Stomach (tissue), 9 donors: ENCODE results near the gene KRT33B. TPM values are rescaled to one million over a fixed set of nuclear protein-coding genes. Genes with fewer than 3 reads are reported as not detected.

ENCODE experiments used
- DNase-seq, 2 donors: peaks; one replicate each; pipeline versions ENCODE4 v3.0.0 to v3.0.0-alpha.2; 2013 to 2019
- H3K27ac ChIP-seq, 5 donors: fragments of 200-600 bp in 4 of 5; sonication (generic) in 4 of 5; one replicate each; pipeline ENCODE4 v1.5.1; 2013 to 2019; ENCODE audit warnings: mild to moderate bottlenecking in 1 of 5, moderate library complexity in 1 of 5
- H3K27me3 ChIP-seq, 3 donors: fragments of 200-600 bp; sonication (generic); one replicate each; pipeline ENCODE4 v1.5.1; 2017 to 2019; ENCODE audit warnings: mixed run types in 1 of 3
- H3K36me3 ChIP-seq, 4 donors: fragments of 200-600 bp; sonication (generic); 1 replicate in 3 of 4; 2 replicates in 1 of 4; pipeline ENCODE4 v1.5.1; 2016 to 2019
- H3K4me1 ChIP-seq, 4 donors: fragments of 200-600 bp; sonication (generic); one replicate each; pipeline ENCODE4 v1.5.1; 2016 to 2019
- H3K4me3 ChIP-seq, 4 donors: fragments of 200-600 bp; sonication (generic) in 3 of 4; one replicate each; pipeline ENCODE4 v1.5.1; 2016 to 2019; ENCODE audit warnings: mild to moderate bottlenecking in 1 of 4
- H3K9me3 ChIP-seq, 4 donors: fragments of 200-600 bp; sonication (generic); one replicate each; pipeline ENCODE4 v1.5.1; 2016 to 2019
- EP300 ChIP-seq: sonication (generic); formaldehyde crosslinking; IDR thresholded peaks from one replicate; pipeline ENCODE4 v1.6.1; 2017; ENCODE audit warnings: antibody characterized with exemption
- POLR2A ChIP-seq, 4 donors: fragments of 450-650 bp; IDR thresholded peaks; one replicate each; pipeline ENCODE4 v1.6.1; 2016; ENCODE audit warnings: antibody characterized with exemption in 4 of 4, control low read depth in 2 of 4, mild to moderate bottlenecking in 1 of 4, moderate library complexity in 1 of 4
- POLR2AphosphoS5 ChIP-seq, 3 donors: sonication (generic); formaldehyde crosslinking; IDR thresholded peaks; one replicate each; pipeline ENCODE4 v1.6.1; 2016; ENCODE audit warnings: antibody characterized with exemption in 3 of 3
- WGBS, 5 donors: extraction: QIAGEN DNeasy Blood & Tissue Kit in 3 of 5; methylation state at CpG; one replicate each; pipeline versions ENCODE4 v1.1.5 to v1.1.7; 2013 to 2018; 5-methylcytosine and 5-hydroxymethylcytosine counted together
- intact Hi-C: fragments of 100-400 bp; cut with DNase I; formaldehyde crosslinking; loops from one replicate; pipeline ENCODE4 v1.15.1; 2023; ENCODE audit warnings: low total_unique reads
- polyA plus RNA-seq, 3 donors: library from polyadenylated mRNA; stranded (reverse); fragments of 200-250 nt; gene quantifications; one replicate each; pipeline ENCODE4 v1.2.3, GENCODE V29; 2013
- total RNA-seq, 5 donors: library from RNA; depleted of rRNA; stranded (reverse); fragments of >200 nt; gene quantifications; one replicate each; pipeline versions ENCODE4 v1.1.0 to v1.2.3, GENCODE V29; 2014 to 2016
- TF ChIP-seq, protein P1 (sequence below), 7 experiments: fragments of 450-650 bp in 4 of 7; fragments of 200-600 bp in 3 of 7; sonication (generic) in 3 of 7; IDR thresholded peaks; one replicate each; pipeline ENCODE4 v1.5.1; 2016 to 2019; ENCODE audit warnings: antibody characterized with exemption in 7 of 7, control low read depth in 2 of 7, mild to moderate bottlenecking in 1 of 7
- donor health status: healthy with polysubstance abuse.
- donor health status: Bipolar disorder and iron deficiency.
- donor health status: healthy.

The KRT33B gene
- total and polyA plus RNA-seq, 8 donors = not detected

DNA sequence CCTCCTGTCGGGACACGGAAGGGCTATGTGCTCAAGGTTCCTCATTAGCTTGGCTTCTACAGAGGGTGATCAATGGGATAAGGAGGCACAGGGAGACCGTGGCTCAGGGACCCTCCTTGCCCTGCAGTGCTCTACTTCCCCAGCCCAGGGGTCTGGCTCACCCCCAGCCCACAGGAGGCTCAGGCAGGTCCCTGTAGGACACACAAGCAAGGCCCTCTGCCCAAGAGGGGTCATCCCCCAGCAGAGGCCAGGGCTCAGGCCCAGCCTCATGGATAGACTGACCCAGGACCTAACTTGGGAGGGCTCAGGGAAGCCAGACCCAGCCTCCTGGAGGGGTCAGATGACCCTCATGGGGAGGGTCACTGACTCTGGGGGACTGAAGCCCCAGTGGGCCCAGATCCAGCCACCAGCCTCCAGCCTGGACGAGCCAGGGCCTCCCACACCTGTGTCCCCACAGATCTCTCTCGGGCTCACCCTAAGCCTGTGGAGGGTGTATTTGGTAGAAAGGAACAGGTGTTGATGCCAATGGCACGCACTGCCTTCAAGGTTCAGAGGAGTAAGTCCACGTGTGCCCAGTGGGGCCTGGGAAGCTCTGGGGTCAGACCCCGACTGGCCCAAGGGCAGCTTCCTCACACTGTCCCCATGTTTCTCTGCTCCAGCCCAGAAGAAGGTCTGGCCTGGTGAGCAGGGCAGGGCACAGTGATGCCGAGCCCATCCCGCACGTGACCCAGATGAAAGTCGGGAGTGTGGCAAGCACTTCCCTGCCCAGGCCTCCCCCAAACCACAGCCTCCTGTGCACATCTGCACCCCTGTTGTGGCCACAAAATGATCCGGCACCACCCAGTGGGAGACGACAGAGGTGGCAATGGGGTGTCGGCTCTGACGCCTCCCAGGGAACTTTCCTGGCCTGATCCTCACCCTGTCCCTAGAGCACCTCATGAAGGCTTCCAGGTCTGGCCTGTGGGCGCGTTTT lies 43.2 kb downstream of the KRT33B start:
- Histone ChIP-seq H3K9me3 (no peaks in the 10 kb centered on the region), H3K4me1 (no peaks in the 10 kb centered on the region), H3K27ac (no peak overlapping the region), H3K4me3 (no peak overlapping the region), H3K36me3 (no peaks in the 10 kb centered on the region), H3K27me3 (no peaks in the 10 kb centered on the region)
- no peak for DNase-seq
- 82 to 87% (median 85%) methylated on average over 14 to 18 of the region's 18 CpGs for WGBS, 5 donors
- no peak for TF ChIP-seq POLR2AphosphoS5 (IDR thresholded peaks at IDR 0.05)
- TF ChIP-seq POLR2A (IDR thresholded peaks at IDR 0.05) = no peak
- no peak for TF ChIP-seq EP300
- TF ChIP-seq, protein P1, sequence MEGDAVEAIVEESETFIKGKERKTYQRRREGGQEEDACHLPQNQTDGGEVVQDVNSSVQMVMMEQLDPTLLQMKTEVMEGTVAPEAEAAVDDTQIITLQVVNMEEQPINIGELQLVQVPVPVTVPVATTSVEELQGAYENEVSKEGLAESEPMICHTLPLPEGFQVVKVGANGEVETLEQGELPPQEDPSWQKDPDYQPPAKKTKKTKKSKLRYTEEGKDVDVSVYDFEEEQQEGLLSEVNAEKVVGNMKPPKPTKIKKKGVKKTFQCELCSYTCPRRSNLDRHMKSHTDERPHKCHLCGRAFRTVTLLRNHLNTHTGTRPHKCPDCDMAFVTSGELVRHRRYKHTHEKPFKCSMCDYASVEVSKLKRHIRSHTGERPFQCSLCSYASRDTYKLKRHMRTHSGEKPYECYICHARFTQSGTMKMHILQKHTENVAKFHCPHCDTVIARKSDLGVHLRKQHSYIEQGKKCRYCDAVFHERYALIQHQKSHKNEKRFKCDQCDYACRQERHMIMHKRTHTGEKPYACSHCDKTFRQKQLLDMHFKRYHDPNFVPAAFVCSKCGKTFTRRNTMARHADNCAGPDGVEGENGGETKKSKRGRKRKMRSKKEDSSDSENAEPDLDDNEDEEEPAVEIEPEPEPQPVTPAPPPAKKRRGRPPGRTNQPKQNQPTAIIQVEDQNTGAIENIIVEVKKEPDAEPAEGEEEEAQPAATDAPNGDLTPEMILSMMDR (IDR thresholded peaks at IDR 0.05) = no peak
- intact Hi-C loops = loop anchor here (10.0 kb wide), 1 partner anchor 422 kb away; no protein-coding TSS in a partner anchor

DNA sequence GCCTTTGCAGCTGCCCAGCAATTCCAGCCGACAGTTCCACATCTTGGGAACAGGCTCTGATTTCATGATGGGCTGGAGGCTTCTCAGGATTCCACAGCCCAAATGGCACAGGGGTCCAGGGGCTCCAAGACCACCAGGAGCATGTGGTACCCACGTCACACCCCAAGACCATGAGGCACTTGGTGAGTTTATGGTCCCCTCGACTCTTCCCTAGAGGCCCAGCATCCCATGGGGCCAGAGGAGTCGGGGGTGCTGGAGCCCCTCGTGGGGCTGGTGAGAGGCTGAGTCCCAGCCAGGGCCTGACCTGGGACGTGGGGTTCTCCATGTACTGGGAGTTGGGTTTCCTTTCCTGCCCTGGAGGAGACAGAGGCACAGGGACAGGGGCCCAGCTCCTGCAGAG lies 44.0 kb downstream of the KRT33B start:
- DNase-seq = no peak
- WGBS, 5 donors = 79 to 86% (median 83%) methylated on average over 4 to 6 of the region's 6 CpGs; no CpG with 5 or more reads in 1 of the 5 donors
- Histone ChIP-seq H3K9me3 (peaks cover 0 to 2% (median 0%) of the 10 kb centered on the region in 4 donors), H3K27me3 (no peaks in the 10 kb centered on the region), H3K4me3 (no peak overlapping the region), H3K27ac (no peak overlapping the region), H3K4me1 (no peaks in the 10 kb centered on the region), H3K36me3 (no peaks in the 10 kb centered on the region)
- no peak for TF ChIP-seq POLR2A (IDR thresholded peaks at IDR 0.05)
- TF ChIP-seq, protein P1 (IDR thresholded peaks at IDR 0.05) = no peak
- TF ChIP-seq POLR2AphosphoS5 (IDR thresholded peaks at IDR 0.05) = no peak
- TF ChIP-seq EP300 = no peak
- intact Hi-C loops = loop anchor here (10.0 kb wide), 1 partner anchor 421 kb away; no protein-coding TSS in a partner anchor

DNA sequence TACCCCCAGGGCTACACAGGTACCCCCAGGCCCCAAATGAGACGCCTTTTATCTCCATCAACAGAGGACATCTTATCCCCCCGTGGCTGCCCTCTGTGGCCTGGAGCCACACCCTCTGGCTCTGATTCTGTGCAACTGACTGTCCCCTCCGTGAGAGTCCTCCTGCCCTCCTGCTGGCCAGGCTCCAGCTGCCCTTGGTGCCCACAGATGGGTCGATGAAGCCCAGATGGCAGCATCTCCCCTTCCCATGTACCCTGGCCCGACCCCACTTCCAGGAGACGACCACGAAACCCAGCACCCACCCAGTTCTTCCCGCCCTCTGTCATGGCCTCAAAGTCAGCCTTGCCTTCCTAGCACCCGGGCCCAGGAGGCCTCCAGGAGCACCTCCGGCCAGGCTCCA lies 44.5 kb downstream of the KRT33B start:
- 72 to 78% (median 76%) methylated on average over 7 to 10 of the region's 10 CpGs for WGBS, 5 donors
- H3K4me1 ChIP-seq = no peaks in the 10 kb centered on the region
- intact Hi-C loops = loop anchor here (10.0 kb wide), 1 partner anchor 420 kb away; no protein-coding TSS in a partner anchor

More for the DNA sequence above, 44.5 kb downstream of the KRT33B start:
- Histone ChIP-seq H3K27ac (no peak overlapping the region), H3K27me3 (no peaks in the 10 kb centered on the region), H3K36me3 (no peaks in the 10 kb centered on the region), H3K4me3 (no peak overlapping the region), H3K9me3 (peaks cover 0 to 7% (median 0%) of the 10 kb centered on the region in 4 donors)
- no peak for DNase-seq
- no peak for TF ChIP-seq POLR2A (IDR thresholded peaks at IDR 0.05)
- TF ChIP-seq, protein P1 (IDR thresholded peaks at IDR 0.05) = no peak
- no peak for TF ChIP-seq EP300
- no peak for TF ChIP-seq POLR2AphosphoS5 (IDR thresholded peaks at IDR 0.05)
